Stimulated activated CD4-positive, alpha-beta T cell treated with anti-CD3 and anti-CD28 coated beads, Interleukin-15, amount 100 ng/mL, for 1 hour (primary cell): ENCODE measurements around the gene ARPIN.
"Not testable (repeated sequence)": the region's sequence is repeated elsewhere in the genome, so short reads cannot be mapped to it uniquely, and the experiment has no call there.

Source experiments
- DNase-seq, 2 donors: peaks; one replicate each; pipeline ENCODE4 v3.0.0-alpha.2; 2020; ENCODE audit warnings: low read depth in 1 of 2, low spot score in 1 of 2

Gene ARPIN

GRCh38 chr15:89878323-89878722 lies 34.4 kb downstream of the ARPIN start:
- DNase-seq: no peak

- DNase-seq: no peak
Observed at GRCh38 chr15:89877083-89877425, 35.7 kb downstream of the ARPIN start.

- no peak for DNase-seq
Observed at GRCh38 chr15:89876396-89877082, 36.2 kb downstream of the ARPIN start.

GRCh38 chr15:89875741-89876140 lies 37.0 kb downstream of the ARPIN start:
- DNase-seq: no peak

- DNase-seq: peak; percentile 56 to 71
Observed at GRCh38 chr15:89874926-89875564, 37.7 kb downstream of the ARPIN start.

- DNase-seq: no peak
Observed at GRCh38 chr15:89870688-89871288, 42.0 kb downstream of the ARPIN start.

GRCh38 chr15:89870006-89870405 lies 42.7 kb downstream of the ARPIN start:
- DNase-seq: no peak

GRCh38 chr15:89869490-89869889 lies 43.3 kb downstream of the ARPIN start:
- DNase-seq: not testable (repeated sequence)

GRCh38 chr15:89864958-89865739 lies 47.6 kb downstream of the ARPIN start:
- DNase-seq: no peak

GRCh38 chr15:89863918-89864317 lies 48.8 kb downstream of the ARPIN start:
- no peak for DNase-seq

GRCh38 chr15:89860891-89861290 lies 51.9 kb downstream of the ARPIN start:
- DNase-seq: no peak

GRCh38 chr15:89860431-89860830 lies 52.3 kb downstream of the ARPIN start:
- DNase-seq: no peak

- DNase-seq: no peak
Observed at GRCh38 chr15:89858661-89859458, 53.9 kb downstream of the ARPIN start.

- no peak for DNase-seq
Observed at GRCh38 chr15:89857673-89858072, 55.1 kb downstream of the ARPIN start.

- no peak for DNase-seq
Observed at GRCh38 chr15:89855948-89856347, 56.8 kb downstream of the ARPIN start.

GRCh38 chr15:89854863-89855262 lies 57.9 kb downstream of the ARPIN start:
- not testable (repeated sequence) for DNase-seq

GRCh38 chr15:89852342-89852995 lies 60.3 kb downstream of the ARPIN start:
- DNase-seq: no peak

- no peak for DNase-seq
Observed at GRCh38 chr15:89851673-89852341, 60.9 kb downstream of the ARPIN start.

GRCh38 chr15:89848970-89849292 lies 63.8 kb downstream of the ARPIN start:
- DNase-seq: no peak

GRCh38 chr15:89847101-89847500 lies 65.7 kb downstream of the ARPIN start:
- no peak for DNase-seq
